SK-N-SH (cell line): ENCODE data around the gene PDXP. TPM values are rescaled to one million over a fixed set of nuclear protein-coding genes. Genes with fewer than 3 reads are reported as not detected.

Experiments
- CTCF ChIA-PET: fragments of 300-600, 350-600 bp; formaldehyde crosslinking; extraction: SDS; loops from one replicate; lab custom pipeline; 2021; lab: Yijun Ruan, JAX
- POLR2A ChIA-PET: fragments of 350-600 bp; sonication (Branson Sonifier 250); formaldehyde crosslinking; extraction: SDS; loops from one replicate; lab custom pipeline; 2020; ENCODE audit warnings: antibody characterized with exemption, inconsistent platforms; lab: Yijun Ruan, JAX
- DNase-seq: peaks from one replicate; pipeline ENCODE4 v3.0.0; 2012
- H2AFZ ChIP-seq: fragments of 200-600 bp; sonication (generic); 2 replicates; pipeline ENCODE4 v1.8.1; 2016; ENCODE audit warnings: antibody characterized with exemption, mild to moderate bottlenecking, low read depth
- H3F3A ChIP-seq: fragments of 200-600 bp; sonication (generic); replicated peaks from 2 replicates; pipeline ENCODE3; 2016; ENCODE audit warnings: antibody characterized with exemption, mild to moderate bottlenecking; ENCODE audit not compliant: insufficient read depth
- H3K27ac ChIP-seq, 2 experiments: fragments of 200-500 bp in 1 of 2; fragments of 200-600 bp in 1 of 2; sonication (Bioruptor generic) in 1 of 2; sonication (generic), shearing (Covaris generic) in 1 of 2; 2 replicates each; pipeline versions ENCODE4 v1.5.1 to v1.6.1; 2014 to 2016; ENCODE audit warnings: low read depth in 2 of 2, inconsistent platforms in 1 of 2, low read length in 1 of 2, mild to moderate bottlenecking in 1 of 2, mixed read lengths in 1 of 2
- H3K27me3 ChIP-seq: fragments of 200-600 bp; sonication (generic), shearing (Covaris generic); 2 replicates; pipeline ENCODE4 v1.6.1; 2016; ENCODE audit warnings: mixed run types; ENCODE audit not compliant: insufficient read depth
- H3K36me3 ChIP-seq, 2 experiments: fragments of 200-500 bp in 1 of 2; fragments of 200-600 bp in 1 of 2; sonication (Bioruptor generic) in 1 of 2; sonication (generic) in 1 of 2; replicated peaks in 1 of 2; 2 replicates each; pipeline versions ENCODE3 to v1.5.1; 2014 to 2016; ENCODE audit warnings: low read length in 1 of 2, mild to moderate bottlenecking in 1 of 2; ENCODE audit not compliant: insufficient read depth in 2 of 2, control insufficient read depth in 1 of 2
- H3K4me1 ChIP-seq, 2 experiments: fragments of 200-500 bp in 1 of 2; fragments of 200-600 bp in 1 of 2; sonication (Bioruptor generic) in 1 of 2; sonication (generic), shearing (Covaris generic) in 1 of 2; 2 replicates each; pipeline versions ENCODE4 v1.5.1 to v1.6.1; 2014 to 2016; ENCODE audit warnings: low read depth in 1 of 2, low read length in 1 of 2, mixed run types in 1 of 2; ENCODE audit not compliant: insufficient read depth in 2 of 2, control insufficient read depth in 1 of 2
- H3K4me2 ChIP-seq: fragments of 200-600 bp; sonication (generic), shearing (Covaris generic); 2 replicates; pipeline ENCODE4 v1.6.1; 2017; ENCODE audit warnings: mixed run types
- H3K4me3 ChIP-seq, 2 experiments: fragments of 200-500 bp in 1 of 2; fragments of 200-600 bp in 1 of 2; sonication (Bioruptor generic) in 1 of 2; sonication (generic), shearing (Covaris generic) in 1 of 2; 2 replicates each; pipeline versions ENCODE4 v1.5.1 to v1.8.1; 2014 to 2016; ENCODE audit warnings: low read depth in 2 of 2, inconsistent platforms in 1 of 2, low read length in 1 of 2, mild to moderate bottlenecking in 1 of 2, mixed read lengths in 1 of 2, moderate library complexity in 1 of 2
- H3K79me2 ChIP-seq: fragments of 200-600 bp; sonication (generic); 2 replicates; pipeline ENCODE4 v1.8.1; 2017; ENCODE audit warnings: mild to moderate bottlenecking; ENCODE audit not compliant: insufficient read depth
- H3K9ac ChIP-seq: fragments of 200-600 bp; sonication (generic); 2 replicates; pipeline ENCODE4 v1.6.1; 2017; ENCODE audit warnings: mixed run types
- H3K9me2 ChIP-seq: fragments of 200-600 bp; sonication (generic); 2 replicates; pipeline ENCODE4 v1.6.1; 2017; ENCODE audit warnings: mixed run types
- H3K9me3 ChIP-seq: fragments of 200-600 bp; sonication (generic); 2 replicates; pipeline ENCODE4 v1.6.1; 2017; ENCODE audit warnings: mixed run types, mild to moderate bottlenecking, moderate library complexity
- H4K20me1 ChIP-seq: fragments of 200-600 bp; sonication (generic); 2 replicates; pipeline ENCODE4 v1.6.1; 2017; ENCODE audit warnings: mild to moderate bottlenecking, mixed run types; ENCODE audit not compliant: insufficient read depth
- CTCF ChIP-seq: fragments of 200-600 bp; sonication (generic); IDR thresholded peaks from 2 replicates; pipeline ENCODE4 v1.6.1; 2017; ENCODE audit warnings: antibody characterized with exemption, mild to moderate bottlenecking, moderate library complexity
- ELF1 ChIP-seq: IDR thresholded peaks from 2 replicates; pipeline ENCODE4 v1.4.0; 2012
- EZH2phosphoT487 ChIP-seq: fragments of 200-600 bp; sonication (generic); IDR thresholded peaks from 2 replicates; pipeline ENCODE4 v1.6.1; 2017; ENCODE audit warnings: low read depth, mixed run types, mild to moderate bottlenecking, antibody characterized with exemption, moderate library complexity, borderline replicate concordance
- FOSL2 ChIP-seq: IDR thresholded peaks from 2 replicates; pipeline ENCODE4 v1.4.0; 2012; ENCODE audit warnings: low read depth, mild to moderate bottlenecking, moderate library complexity, borderline replicate concordance
- FOXM1 ChIP-seq: IDR thresholded peaks from 2 replicates; pipeline ENCODE4 v1.4.0; 2012; ENCODE audit warnings: low read depth, mild to moderate bottlenecking
- GATA2 ChIP-seq: sonication (generic); formaldehyde crosslinking; IDR thresholded peaks from 2 replicates; pipeline ENCODE4 v1.5.0; 2020; ENCODE audit warnings: mild to moderate bottlenecking, missing genetic modification reagents
- JUND ChIP-seq: IDR thresholded peaks from 2 replicates; pipeline ENCODE4 v1.4.0; 2012
- MEF2A ChIP-seq: IDR thresholded peaks from 2 replicates; pipeline ENCODE4 v1.4.0; 2012; ENCODE audit warnings: low read depth, borderline replicate concordance
- NFIC ChIP-seq: IDR thresholded peaks from 2 replicates; pipeline ENCODE4 v1.4.0; 2012; ENCODE audit warnings: borderline replicate concordance
- NRF1 ChIP-seq: IDR thresholded peaks from 2 replicates; pipeline ENCODE4 v1.6.1; 2012; ENCODE audit warnings: low read depth, mild to moderate bottlenecking, low read length
- PBX3 ChIP-seq: IDR thresholded peaks from 2 replicates; pipeline ENCODE4; 2012
- REST ChIP-seq: IDR thresholded peaks from 2 replicates; pipeline ENCODE4 v1.6.1; 2012; ENCODE audit warnings: mild to moderate bottlenecking, low read depth, low read length, moderate library complexity
- TAF1 ChIP-seq: IDR thresholded peaks from 2 replicates; pipeline ENCODE4 v1.6.1; 2012; ENCODE audit warnings: low read depth, mild to moderate bottlenecking, low read length, moderate library complexity, borderline replicate concordance
- TCF12 ChIP-seq: IDR thresholded peaks from 2 replicates; pipeline ENCODE4 v1.4.0; 2012
- WGBS: methylation state at CpG from one replicate; pipeline ENCODE4 v1.1.6; 2017; ENCODE audit warnings: low lambda C conversion rate; 5-methylcytosine and 5-hydroxymethylcytosine counted together
- polyA plus RNA-seq, 3 experiments: library from polyadenylated mRNA; depleted of rRNA; stranded (reverse); fragments of >200 nt; gene quantifications; 2 replicates each; pipeline ENCODE4 v1.2.3, GENCODE V29; 2012
- TF ChIP-seq, protein P1 (sequence below): fragments of 150-350 bp; IDR thresholded peaks from 2 replicates; pipeline ENCODE4 v1.6.1; 2016; ENCODE audit warnings: mild to moderate bottlenecking, low read depth, low read length
- TF ChIP-seq, protein P2 (sequence below): IDR thresholded peaks from 2 replicates; pipeline ENCODE4 v1.4.0; 2012; ENCODE audit warnings: low read depth
- TF ChIP-seq, protein P3 (sequence below): IDR thresholded peaks from 2 replicates; pipeline ENCODE4 v1.4.0; 2012; ENCODE audit warnings: low read depth, borderline replicate concordance

PDXP gene
- polyA plus RNA-seq, 1 of the 3 experiments (the other 2 are of a cell fraction), result 22.5 TPM

DNA sequence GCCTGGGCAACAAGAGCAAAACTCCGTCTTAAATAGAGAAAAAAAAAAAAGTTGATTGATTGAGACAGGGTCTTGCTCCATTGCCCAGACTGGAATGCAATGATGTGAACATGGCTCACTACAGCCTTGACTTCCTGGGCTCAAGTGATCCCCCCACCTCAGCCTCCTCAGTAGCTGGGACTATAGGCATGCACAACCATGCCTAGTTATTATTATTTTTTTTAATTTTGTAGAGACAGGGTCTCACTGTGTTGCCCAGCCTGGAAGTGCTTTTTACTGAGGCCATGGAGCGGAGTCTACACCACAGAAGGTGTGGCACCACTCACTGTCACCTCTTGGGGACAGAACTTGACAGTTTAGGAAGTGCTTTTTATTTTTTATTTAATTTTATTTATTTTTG, 56.1 kb downstream of the PDXP start:
- no peaks in the 10 kb centered on the region for H3K9me3 ChIP-seq
- H3K4me3 ChIP-seq, result no peak overlapping the region
- no peak overlapping the region for H3K9ac ChIP-seq
- 84% methylated on average over 2 of the region's 2 CpGs for WGBS
- ChIA-PET CTCF (interaction anchor here (1.3 to 1.4 kb wide), 2 partner anchors 17 to 21 kb away, joined by 3 read pairs; no protein-coding TSS in a partner anchor), POLR2A (no interaction called here)
- peaks cover 0 to 3% of the 10 kb centered on the region in 2 experiments for H3K36me3 ChIP-seq
- no peak overlapping the region for H3K27ac ChIP-seq
- peaks cover 5% of the 10 kb centered on the region for H3F3A ChIP-seq
- H3K9me2 ChIP-seq, result no peaks in the 10 kb centered on the region
- no peak overlapping the region for H3K4me2 ChIP-seq
- H2AFZ ChIP-seq, result no peak overlapping the region
- H3K27me3 ChIP-seq, result no peaks in the 10 kb centered on the region
- no peaks in the 10 kb centered on the region for H4K20me1 ChIP-seq
- TF ChIP-seq ELF1, result no peak
- TF ChIP-seq, protein P1, sequence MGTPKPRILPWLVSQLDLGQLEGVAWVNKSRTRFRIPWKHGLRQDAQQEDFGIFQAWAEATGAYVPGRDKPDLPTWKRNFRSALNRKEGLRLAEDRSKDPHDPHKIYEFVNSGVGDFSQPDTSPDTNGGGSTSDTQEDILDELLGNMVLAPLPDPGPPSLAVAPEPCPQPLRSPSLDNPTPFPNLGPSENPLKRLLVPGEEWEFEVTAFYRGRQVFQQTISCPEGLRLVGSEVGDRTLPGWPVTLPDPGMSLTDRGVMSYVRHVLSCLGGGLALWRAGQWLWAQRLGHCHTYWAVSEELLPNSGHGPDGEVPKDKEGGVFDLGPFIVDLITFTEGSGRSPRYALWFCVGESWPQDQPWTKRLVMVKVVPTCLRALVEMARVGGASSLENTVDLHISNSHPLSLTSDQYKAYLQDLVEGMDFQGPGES, result no peak
- TF ChIP-seq CTCF, result no peak
- TF ChIP-seq, protein P2, sequence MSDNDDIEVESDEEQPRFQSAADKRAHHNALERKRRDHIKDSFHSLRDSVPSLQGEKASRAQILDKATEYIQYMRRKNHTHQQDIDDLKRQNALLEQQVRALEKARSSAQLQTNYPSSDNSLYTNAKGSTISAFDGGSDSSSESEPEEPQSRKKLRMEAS, result no peak
- TF ChIP-seq, protein P3, sequence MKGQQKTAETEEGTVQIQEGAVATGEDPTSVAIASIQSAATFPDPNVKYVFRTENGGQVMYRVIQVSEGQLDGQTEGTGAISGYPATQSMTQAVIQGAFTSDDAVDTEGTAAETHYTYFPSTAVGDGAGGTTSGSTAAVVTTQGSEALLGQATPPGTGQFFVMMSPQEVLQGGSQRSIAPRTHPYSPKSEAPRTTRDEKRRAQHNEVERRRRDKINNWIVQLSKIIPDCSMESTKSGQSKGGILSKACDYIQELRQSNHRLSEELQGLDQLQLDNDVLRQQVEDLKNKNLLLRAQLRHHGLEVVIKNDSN, result no peak
- no peak for TF ChIP-seq TAF1
- TF ChIP-seq MEF2A, result no peak
- no peak for TF ChIP-seq TCF12
- TF ChIP-seq NFIC, result no peak
- no peak for TF ChIP-seq FOXM1
- no peak for TF ChIP-seq FOSL2
- TF ChIP-seq REST, result no peak
- TF ChIP-seq NRF1, result no peak
- TF ChIP-seq GATA2 (CRISPR knock-in tag), result no peak
- TF ChIP-seq PBX3, result no peak
- TF ChIP-seq EZH2phosphoT487, result no peak
- no peak for TF ChIP-seq JUND
- DNase-seq, result no peak
- no peaks in the 10 kb centered on the region for H3K79me2 ChIP-seq
- no peaks in the 10 kb centered on the region for H3K4me1 ChIP-seq
